Measurements from ENCODE around the gene VWA5A. TPM values are rescaled to one million over a fixed set of nuclear protein-coding genes. Genes with fewer than 3 reads are reported as not detected.

Gene VWA5A
- total RNA-seq, 4 donors from 2014 or later = 22.9 to 27.6 (median 26.4) TPM

DNA sequence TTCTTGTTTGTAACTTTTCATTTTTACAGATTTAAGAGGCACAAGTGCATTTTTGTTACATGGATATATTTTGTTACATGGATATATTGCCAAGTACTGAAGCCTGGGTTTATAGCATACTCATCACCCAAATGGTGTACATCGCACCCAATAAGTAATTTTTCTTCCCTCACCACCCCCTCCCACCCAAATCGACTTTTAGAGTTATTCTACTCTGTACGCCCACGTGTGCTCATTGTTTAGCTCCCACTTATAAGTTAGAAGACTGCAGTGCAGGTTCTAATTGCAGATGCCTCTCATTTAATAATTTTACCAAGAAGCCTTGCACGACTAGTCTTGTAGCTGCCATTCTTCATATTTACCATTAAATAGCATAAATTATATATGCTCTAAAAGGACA is 20.5 kb upstream of the VWA5A start:
- no peaks in the 10 kb centered on the region for H3K36me3 ChIP-seq
- 69% methylated on average over 5 of the region's 5 CpGs for WGBS
- H3K4me1 ChIP-seq = no peaks in the 10 kb centered on the region
- no peak for DNase-seq (ENCODE audit: low spot score in 2 of 2)
- H3K27ac ChIP-seq = no peak overlapping the region
- H3K27me3 ChIP-seq = peaks cover 4% of the 10 kb centered on the region
- no peak overlapping the region for H3K4me3 ChIP-seq
- no peaks in the 10 kb centered on the region for H3K9me3 ChIP-seq
- TF ChIP-seq POLR2A (IDR thresholded peaks at IDR 0.05) (no peak), POLR2AphosphoS5 (IDR thresholded peaks at IDR 0.05) (no peak), EP300 (IDR thresholded peaks at IDR 0.05) (no peak)

- WGBS = 84% methylated on average over 5 of the region's 5 CpGs
- Histone ChIP-seq H3K27me3 (peaks cover 4% of the 10 kb centered on the region), H3K4me3 (no peak overlapping the region), H3K4me1 (no peaks in the 10 kb centered on the region), H3K27ac (no peak overlapping the region), H3K36me3 (no peaks in the 10 kb centered on the region), H3K9me3 (no peaks in the 10 kb centered on the region)
- no peak for DNase-seq (ENCODE audit: low spot score in 2 of 2)
- TF ChIP-seq EP300 (IDR thresholded peaks at IDR 0.05) (no peak), POLR2A (IDR thresholded peaks at IDR 0.05) (no peak), POLR2AphosphoS5 (IDR thresholded peaks at IDR 0.05) (no peak), CTCF (IDR thresholded peaks at IDR 0.05) (no peak)
Measured at GRCh38 chr11:124096364-124096763, 18.9 kb upstream of the VWA5A start.

DNA sequence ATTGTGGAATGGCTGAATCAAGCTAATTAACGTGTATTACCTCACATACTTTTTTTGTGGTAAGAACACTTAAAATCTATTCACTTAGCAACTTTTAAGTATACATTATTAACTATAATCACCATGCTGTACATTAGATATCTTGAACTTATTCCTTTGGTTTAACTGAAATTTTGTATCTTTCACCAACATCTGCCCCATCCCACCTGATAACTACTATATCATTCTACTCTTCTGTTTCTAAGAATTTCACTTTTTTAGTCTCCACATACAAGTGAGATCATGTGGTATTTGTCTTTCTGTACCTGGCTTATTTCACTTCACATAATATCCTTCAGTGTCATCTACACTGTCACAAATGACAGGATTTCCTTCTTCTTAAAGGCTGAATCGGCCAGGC is 17.1 kb upstream of the VWA5A start:
- no peaks in the 10 kb centered on the region for H3K36me3 ChIP-seq
- TF ChIP-seq CTCF (IDR thresholded peaks at IDR 0.05) (no peak), EP300 (IDR thresholded peaks at IDR 0.05) (no peak), POLR2A (IDR thresholded peaks at IDR 0.05) (no peak), POLR2AphosphoS5 (IDR thresholded peaks at IDR 0.05) (no peak)
- no peaks in the 10 kb centered on the region for H3K4me1 ChIP-seq
- H3K9me3 ChIP-seq = no peaks in the 10 kb centered on the region
- peaks cover 2% of the 10 kb centered on the region for H3K27me3 ChIP-seq
- no peak for DNase-seq (ENCODE audit: low spot score in 2 of 2)
- H3K27ac ChIP-seq = no peak overlapping the region
- whole genome bisulfite sequencing = 75% methylated on average over 2 of the region's 2 CpGs
- H3K4me3 ChIP-seq = no peak overlapping the region

- Histone ChIP-seq H3K4me3 (no peak overlapping the region), H3K36me3 (no peaks in the 10 kb centered on the region), H3K4me1 (no peaks in the 10 kb centered on the region), H3K27me3 (no peaks in the 10 kb centered on the region), H3K9me3 (no peaks in the 10 kb centered on the region), H3K27ac (no peak overlapping the region)
- DNase-seq (ENCODE audit: low spot score in 2 of 2) = no peak
- TF ChIP-seq CTCF (IDR thresholded peaks at IDR 0.05) (no peak), POLR2AphosphoS5 (IDR thresholded peaks at IDR 0.05) (no peak), EP300 (IDR thresholded peaks at IDR 0.05) (no peak), POLR2A (IDR thresholded peaks at IDR 0.05) (no peak)
- 84% methylated on average over 1 of the region's 1 CpG for WGBS
Measured at GRCh38 chr11:124101737-124102136, 13.5 kb upstream of the VWA5A start.

GRCh38 chr11:124108156-124108555 is 7.1 kb upstream of the VWA5A start:
- H3K4me3 ChIP-seq = no peak overlapping the region
- H3K27me3 ChIP-seq = no peaks in the 10 kb centered on the region
- no peak for DNase-seq (ENCODE audit: low spot score in 2 of 2)
- H3K27ac ChIP-seq = no peak overlapping the region
- no peaks in the 10 kb centered on the region for H3K9me3 ChIP-seq
- no peaks in the 10 kb centered on the region for H3K36me3 ChIP-seq
- no peaks in the 10 kb centered on the region for H3K4me1 ChIP-seq
- TF ChIP-seq CTCF (IDR thresholded peaks at IDR 0.05) (no peak), POLR2AphosphoS5 (IDR thresholded peaks at IDR 0.05) (no peak), POLR2A (IDR thresholded peaks at IDR 0.05) (no peak), EP300 (IDR thresholded peaks at IDR 0.05) (no peak)
- 14% methylated on average over 1 of the region's 1 CpG for WGBS

GRCh38 chr11:124109377-124109776 is 5.9 kb upstream of the VWA5A start:
- H3K9me3 ChIP-seq = no peaks in the 10 kb centered on the region
- H3K4me1 ChIP-seq = peaks cover 5% of the 10 kb centered on the region
- WGBS = 96% methylated on average over 1 of the region's 1 CpG
- DNase-seq (ENCODE audit: low spot score in 2 of 2) = no peak
- H3K36me3 ChIP-seq = no peaks in the 10 kb centered on the region
- H3K27me3 ChIP-seq = no peaks in the 10 kb centered on the region
- H3K4me3 ChIP-seq = no peak overlapping the region
- no peak overlapping the region for H3K27ac ChIP-seq
- no peak for TF ChIP-seq EP300 (IDR thresholded peaks at IDR 0.05)
- no peak for TF ChIP-seq POLR2AphosphoS5 (IDR thresholded peaks at IDR 0.05)
- TF ChIP-seq CTCF (IDR thresholded peaks at IDR 0.05) = no peak
- no peak for TF ChIP-seq POLR2A (IDR thresholded peaks at IDR 0.05)
